IMR-90 (cell line): ENCODE results near the gene BANF1. TPM values are rescaled to one million over a fixed set of nuclear protein-coding genes. Genes with fewer than 3 reads are reported as not detected.

Experiments used
- ATAC-seq: fragments of 200-7000 bp; cut with Tn5 transposase; 2 replicates; pipeline ENCODE4 v1.9.1; 2020; ENCODE audit warnings: low read depth, mild to moderate bottlenecking, moderate library complexity
- BruUV-seq: library from RNA; stranded (reverse); fragments of 400-500 nt; replicated peaks from 2 replicates; lab custom pipeline; 2021; lab: Mats Ljungman, UMichigan
- CTCF ChIA-PET: fragments of 300-600 bp; formaldehyde crosslinking; extraction: SDS; loops from one replicate; lab custom pipeline; 2021; ENCODE audit warnings: antibody characterized with exemption; lab: Yijun Ruan, JAX
- POLR2A ChIA-PET: fragments of 300-600 bp; sonication (Branson Sonifier 250); formaldehyde crosslinking; loops from one replicate; lab custom pipeline; 2022; ENCODE audit warnings: antibody characterized with exemption; ENCODE audit not compliant: unreplicated experiment; lab: Charles Lee
- DNase-seq: peaks from one replicate; pipeline ENCODE4 v3.0.0; 2013
- H2AFZ ChIP-seq: replicated peaks from 2 replicates; pipeline ENCODE3; 2013; ENCODE audit warnings: low read length, mild to moderate bottlenecking; ENCODE audit not compliant: poor library complexity
- H2AK5ac ChIP-seq: 2 replicates; pipeline ENCODE4 v1.6.1; 2013; ENCODE audit warnings: low read depth, low read length, inconsistent platforms
- H2AK9ac ChIP-seq: replicated peaks from 2 replicates; pipeline ENCODE3; 2013; ENCODE audit warnings: mild to moderate bottlenecking, low read depth, low read length, moderate library complexity; ENCODE audit not compliant: poor library complexity
- H2BK120ac ChIP-seq: 2 replicates; pipeline ENCODE4 v1.6.1; 2013; ENCODE audit warnings: low read depth, low read length, inconsistent platforms
- H2BK15ac ChIP-seq: 3 replicates; pipeline ENCODE4 v1.6.1; 2013; ENCODE audit warnings: low read depth, low read length, inconsistent platforms
- H2BK20ac ChIP-seq: 2 replicates; pipeline ENCODE4 v1.6.1; 2013; ENCODE audit warnings: low read depth, mild to moderate bottlenecking, inconsistent platforms, low read length, moderate library complexity
- H2BK5ac ChIP-seq: 2 replicates; pipeline ENCODE4 v1.6.1; 2013; ENCODE audit warnings: mild to moderate bottlenecking, low read depth, low read length, inconsistent platforms; ENCODE audit not compliant: poor library complexity, severe bottlenecking
- H3K14ac ChIP-seq: replicated peaks from 2 replicates; pipeline ENCODE4 v1.6.1; 2013; ENCODE audit warnings: low read depth, low read length, inconsistent platforms
- H3K18ac ChIP-seq: 2 replicates; pipeline ENCODE4 v1.6.1; 2013; ENCODE audit warnings: low read depth, low read length, control low read depth
- H3K23ac ChIP-seq: 2 replicates; pipeline ENCODE4 v1.6.1; 2013; ENCODE audit warnings: low read depth, low read length, inconsistent platforms
- H3K27ac ChIP-seq: 2 replicates; pipeline ENCODE4 v1.5.1; 2013; ENCODE audit warnings: mild to moderate bottlenecking, control low read depth, low read length; ENCODE audit not compliant: insufficient read depth
- H3K27me3 ChIP-seq: 2 replicates; pipeline ENCODE4 v1.6.1; 2013; ENCODE audit warnings: low read length; ENCODE audit not compliant: control insufficient read depth, insufficient read depth
- H3K36me3 ChIP-seq: 2 replicates; pipeline ENCODE4 v1.6.1; 2013; ENCODE audit warnings: low read length, mixed read lengths; ENCODE audit not compliant: control insufficient read depth, insufficient read depth
- H3K4ac ChIP-seq: 2 replicates; pipeline ENCODE4 v1.6.1; 2013; ENCODE audit warnings: low read depth, low read length, inconsistent platforms
- H3K4me1 ChIP-seq: 2 replicates; pipeline ENCODE4 v1.6.1; 2013; ENCODE audit warnings: low read length, mixed read lengths; ENCODE audit not compliant: control insufficient read depth, insufficient read depth
- H3K4me2 ChIP-seq: 2 replicates; pipeline ENCODE4 v1.6.1; 2013; ENCODE audit warnings: low read depth, mild to moderate bottlenecking, control low read depth, low read length, moderate library complexity
- H3K4me3 ChIP-seq: 2 replicates; pipeline ENCODE4 v1.5.1; 2013; ENCODE audit warnings: low read depth, mild to moderate bottlenecking, control low read depth, low read length, moderate library complexity; ENCODE audit not compliant: insufficient read depth
- H3K56ac ChIP-seq: 2 replicates; pipeline ENCODE4 v1.6.1; 2013; ENCODE audit warnings: low read length, inconsistent platforms; ENCODE audit not compliant: insufficient read depth; ENCODE audit errors: extremely low read depth
- H3K79me1 ChIP-seq, 2 experiments: 2 replicates each; pipeline ENCODE4 v1.6.1; 2013; ENCODE audit warnings: low read length in 2 of 2, inconsistent platforms in 1 of 2, low read depth in 1 of 2
- H3K9ac ChIP-seq: 2 replicates; pipeline ENCODE4 v1.6.1; 2013; ENCODE audit warnings: low read depth, low read length, control low read depth
- H3K9me1 ChIP-seq: 2 replicates; pipeline ENCODE4 v1.6.1; 2013; ENCODE audit warnings: low read length, inconsistent platforms; ENCODE audit not compliant: insufficient read depth
- H3K9me3 ChIP-seq: 2 replicates; pipeline ENCODE4 v1.6.1; 2013; ENCODE audit warnings: low read length; ENCODE audit not compliant: control insufficient read depth, insufficient read depth
- H4K20me1 ChIP-seq: 2 replicates; pipeline ENCODE4 v1.6.1; 2013; ENCODE audit warnings: low read length, inconsistent platforms; ENCODE audit not compliant: insufficient read depth
- H4K5ac ChIP-seq: 2 replicates; pipeline ENCODE4 v1.6.1; 2013; ENCODE audit warnings: mild to moderate bottlenecking, low read depth, low read length, control low read depth
- H4K8ac ChIP-seq, 2 experiments: 2 replicates each; pipeline ENCODE4 v1.6.1; 2013; ENCODE audit warnings: low read depth in 2 of 2, low read length in 2 of 2, control low read depth in 1 of 2, inconsistent platforms in 1 of 2
- H4K91ac ChIP-seq: 2 replicates; pipeline ENCODE4 v1.6.1; 2013; ENCODE audit warnings: low read depth, low read length, inconsistent platforms; ENCODE audit not compliant: insufficient read depth
- MAFK ChIP-seq: IDR thresholded peaks from 2 replicates; pipeline ENCODE4 v1.6.1; 2012; ENCODE audit warnings: low read depth, low read length, improper control_type of control experiment
- POLR2A ChIP-seq: IDR thresholded peaks from 2 replicates; pipeline ENCODE4 v1.6.1; 2012; ENCODE audit warnings: mild to moderate bottlenecking, low read depth, low read length
- RCOR1 ChIP-seq: IDR thresholded peaks from 2 replicates; pipeline ENCODE4 v1.6.1; 2012; ENCODE audit warnings: mild to moderate bottlenecking, low read length, improper control_type of control experiment; ENCODE audit not compliant: insufficient replicate concordance
- WGBS, 2 experiments: methylation state at CpG; one replicate each; pipeline versions ENCODE4 v1.1.5 to v1.1.7; 2013; ENCODE audit warnings: missing lambda C conversion rate in 2 of 2; ENCODE audit not compliant: insufficient read length in 1 of 2; ENCODE audit errors: extremely low coverage in 2 of 2; 5-methylcytosine and 5-hydroxymethylcytosine counted together
- dilution Hi-C: fragments of 300-500 bp; cut with HindIII; formaldehyde crosslinking; loops from one replicate; pipeline ENCODE4 v1.14.3; 2018; ENCODE audit warnings: low sequenced_read_pairs; ENCODE audit not compliant: unreplicated experiment
- in situ Hi-C: fragments of 300-500 bp; cut with MboI; formaldehyde crosslinking; loops from 3 replicates; pipeline ENCODE4 v1.14.3; 2019; ENCODE audit warnings: low sequenced_read_pairs, inconsistent platforms, mixed read lengths
- intact Hi-C: fragments of 100-400 bp; cut with micrococcal nuclease; formaldehyde crosslinking; loops from 2 replicates; pipeline ENCODE4 v1.10.0; 2022
- polyA plus RNA-seq, 3 experiments: library from polyadenylated mRNA; depleted of rRNA; stranded (reverse); fragments of >200 nt; gene quantifications; 2 replicates each; pipeline ENCODE4 v1.2.3, GENCODE V29; 2012; ENCODE audit warnings: low replicate concordance in 1 of 3
- total RNA-seq: library from RNA; depleted of rRNA; stranded (reverse); fragments of >200 nt; gene quantifications from 2 replicates; pipeline ENCODE4 v1.2.3, GENCODE V29; 2012
- TF ChIP-seq, protein P1 (sequence below): fragments of 150-350 bp; IDR thresholded peaks from 2 replicates; pipeline ENCODE4 v1.6.1; 2017; ENCODE audit warnings: mild to moderate bottlenecking, antibody characterized with exemption, low read length, low read depth
- TF ChIP-seq, protein P2 (sequence below): fragments of 150-350 bp; IDR thresholded peaks from 2 replicates; pipeline ENCODE4 v1.6.1; 2016; ENCODE audit warnings: low read depth, mild to moderate bottlenecking, low read length, moderate library complexity, borderline replicate concordance

Gene BANF1
- total and polyA plus RNA-seq, 2 of the 4 experiments (the other 2 are of a cell fraction) = 36.6 to 242 TPM

DNA sequence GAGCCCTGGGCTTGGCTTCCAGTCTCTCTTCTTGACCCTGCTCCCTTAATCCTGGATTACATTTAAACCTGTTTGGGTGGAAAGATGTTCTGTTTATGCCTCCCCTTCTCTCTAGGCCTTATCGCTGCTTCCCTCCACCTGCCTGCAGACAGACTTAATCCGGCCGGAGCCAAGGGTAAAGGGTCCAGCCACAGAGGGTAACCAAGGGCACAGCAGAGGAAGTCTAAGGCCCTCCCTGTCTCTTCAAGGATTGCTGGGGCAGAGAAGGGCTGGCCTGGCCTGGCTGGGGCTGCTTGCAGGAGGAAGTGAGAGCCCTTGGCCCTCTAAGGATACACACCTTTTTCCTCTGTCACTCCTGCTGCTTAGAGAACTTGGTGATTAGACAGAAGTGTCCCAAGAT lies 44.6 kb downstream of the BANF1 start:
- Histone ChIP-seq H2AK5ac (no peak overlapping the region), H3K9me1 (0 out of 2 replicates have a peak, but pooled peaks cover 7% of the 10 kb centered on the region), H3K18ac (no peak overlapping the region), H4K20me1 (no peaks in the 10 kb centered on the region), H4K8ac (no peak overlapping the region), H3K23ac (no peak overlapping the region), H3K56ac (no peak overlapping the region), H2BK15ac (no peak overlapping the region), H2BK20ac (no peak overlapping the region), H3K9ac (no peak overlapping the region), H2AFZ (no peak overlapping the region), H3K9me3 (no peaks in the 10 kb centered on the region; the same call in 1 of the 2 replicates), H4K91ac (no peak overlapping the region), H3K4me2 (no peak overlapping the region), H2AK9ac (no peak overlapping the region), H3K79me1 (peaks cover 0 to 9% of the 10 kb centered on the region in 2 experiments; a peak in 1 of 4 replicates), H3K4me3 (no peak overlapping the region), H2BK120ac (no peak overlapping the region), H3K27me3 (peaks cover 27% of the 10 kb centered on the region; the same call in 1 of the 2 replicates), H3K4me1 (peaks cover 6% of the 10 kb centered on the region), H4K5ac (no peak overlapping the region), H3K27ac (no peak overlapping the region), H3K4ac (no peak overlapping the region), H2BK5ac (no peak overlapping the region), H3K36me3 (no peaks in the 10 kb centered on the region), H3K14ac (no peak overlapping the region)
- DNase-seq (no peak), ATAC-seq (no peak)
- no TSS peak for BruUV-seq
- no CpG with 5 or more reads among the region's 3 CpGs for WGBS, 2 experiments
- TF ChIP-seq RCOR1 (no peak), MAFK (no peak), POLR2A (no peak)
- TF ChIP-seq, protein P1, sequence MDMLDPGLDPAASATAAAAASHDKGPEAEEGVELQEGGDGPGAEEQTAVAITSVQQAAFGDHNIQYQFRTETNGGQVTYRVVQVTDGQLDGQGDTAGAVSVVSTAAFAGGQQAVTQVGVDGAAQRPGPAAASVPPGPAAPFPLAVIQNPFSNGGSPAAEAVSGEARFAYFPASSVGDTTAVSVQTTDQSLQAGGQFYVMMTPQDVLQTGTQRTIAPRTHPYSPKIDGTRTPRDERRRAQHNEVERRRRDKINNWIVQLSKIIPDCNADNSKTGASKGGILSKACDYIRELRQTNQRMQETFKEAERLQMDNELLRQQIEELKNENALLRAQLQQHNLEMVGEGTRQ = no peak
- TF ChIP-seq, protein P2, sequence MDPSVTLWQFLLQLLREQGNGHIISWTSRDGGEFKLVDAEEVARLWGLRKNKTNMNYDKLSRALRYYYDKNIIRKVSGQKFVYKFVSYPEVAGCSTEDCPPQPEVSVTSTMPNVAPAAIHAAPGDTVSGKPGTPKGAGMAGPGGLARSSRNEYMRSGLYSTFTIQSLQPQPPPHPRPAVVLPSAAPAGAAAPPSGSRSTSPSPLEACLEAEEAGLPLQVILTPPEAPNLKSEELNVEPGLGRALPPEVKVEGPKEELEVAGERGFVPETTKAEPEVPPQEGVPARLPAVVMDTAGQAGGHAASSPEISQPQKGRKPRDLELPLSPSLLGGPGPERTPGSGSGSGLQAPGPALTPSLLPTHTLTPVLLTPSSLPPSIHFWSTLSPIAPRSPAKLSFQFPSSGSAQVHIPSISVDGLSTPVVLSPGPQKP = no peak
- dilution Hi-C loops (no loop called here), in situ Hi-C loops (no loop called here), intact Hi-C loops (no loop called here)
- ChIA-PET POLR2A (no interaction called here), CTCF (no interaction called here)
